HepG2 (cell line): ENCODE measurements around the gene FOXR1. TPM values are rescaled to one million over a fixed set of nuclear protein-coding genes. Genes with fewer than 3 reads are reported as not detected.

ENCODE experiments used
- AGO1 ChIP-seq: fragments of 200-400 bp; formaldehyde crosslinking; IDR thresholded peaks from 2 replicates; pipeline ENCODE4 v1.6.1; 2017; ENCODE audit warnings: mild to moderate bottlenecking, low read depth, low read length, moderate library complexity; ENCODE audit not compliant: poor library complexity, severe bottlenecking
- CBX5 ChIP-seq: sonication (generic); formaldehyde crosslinking; IDR thresholded peaks from 2 replicates; pipeline ENCODE4 v1.4.0; 2020; ENCODE audit warnings: missing genetic modification reagents, borderline replicate concordance
- DMAP1 ChIP-seq: IDR thresholded peaks from 2 replicates; pipeline ENCODE4 v1.6.1; 2016
- DNMT1 ChIP-seq: sonication (generic); formaldehyde crosslinking; IDR thresholded peaks from 2 replicates; pipeline ENCODE4 v1.5.1; 2020; ENCODE audit warnings: mild to moderate bottlenecking, missing genetic modification reagents
- DR1 ChIP-seq: sonication (generic); formaldehyde crosslinking; IDR thresholded peaks from 2 replicates; pipeline ENCODE4 v1.8.0; 2021; ENCODE audit warnings: mild to moderate bottlenecking, missing genetic modification reagents, inconsistent platforms
- GTF3A ChIP-seq: sonication (generic); formaldehyde crosslinking; conservative IDR thresholded peaks from 2 replicates; pipeline ENCODE4 v1.4.0; 2020; ENCODE audit warnings: mild to moderate bottlenecking, missing genetic modification reagents
- HMGA1 ChIP-seq: sonication (generic); formaldehyde crosslinking; conservative IDR thresholded peaks from 2 replicates; pipeline ENCODE4 v1.4.0; 2020; ENCODE audit warnings: missing genetic modification reagents
- HNF4A ChIP-seq: sonication (generic); formaldehyde crosslinking; IDR thresholded peaks from 2 replicates; pipeline ENCODE4 v1.4.0; 2020; ENCODE audit warnings: missing genetic modification reagents
- MED8 ChIP-seq: sonication (generic); formaldehyde crosslinking; IDR thresholded peaks from 2 replicates; pipeline ENCODE4 v1.8.1; 2023; ENCODE audit warnings: mild to moderate bottlenecking, missing genetic modification reagents; ENCODE audit not compliant: insufficient replicate concordance
- MZF1 ChIP-seq: sonication (generic); formaldehyde crosslinking; IDR thresholded peaks from 2 replicates; pipeline ENCODE4 v1.8.1; 2023; ENCODE audit warnings: mild to moderate bottlenecking, missing genetic modification reagents, borderline replicate concordance
- PCBP1 ChIP-seq: fragments of 200-400 bp; formaldehyde crosslinking; IDR thresholded peaks from 2 replicates; pipeline ENCODE4 v1.6.1; 2017; ENCODE audit warnings: mild to moderate bottlenecking, low read depth, low read length, borderline replicate concordance
- SIN3A ChIP-seq: IDR thresholded peaks from 2 replicates; pipeline ENCODE4 v1.6.1; 2011; ENCODE audit warnings: low read depth, mild to moderate bottlenecking, control low read depth, low read length, borderline replicate concordance
- SP2 ChIP-seq: sonication (generic); formaldehyde crosslinking; IDR thresholded peaks from 2 replicates; pipeline ENCODE4 v1.5.1; 2020; ENCODE audit warnings: mild to moderate bottlenecking, missing genetic modification reagents
- SRY ChIP-seq: sonication (generic); formaldehyde crosslinking; IDR thresholded peaks from 2 replicates; pipeline ENCODE4 v1.8.0; 2022; ENCODE audit warnings: mild to moderate bottlenecking, missing genetic modification reagents
- SUZ12 ChIP-seq: fragments of 150-350 bp; IDR thresholded peaks from 2 replicates; pipeline ENCODE4 v1.6.1; 2014; ENCODE audit warnings: low read depth, low read length
- ZNF101 ChIP-seq: sonication (generic); formaldehyde crosslinking; IDR thresholded peaks from 2 replicates; pipeline ENCODE4 v1.4.0; 2020; ENCODE audit warnings: mild to moderate bottlenecking, low read depth, missing genetic modification reagents, borderline replicate concordance
- ZNF235 ChIP-seq: sonication (generic); formaldehyde crosslinking; IDR thresholded peaks from 2 replicates; pipeline ENCODE4 v1.8.1; 2023; ENCODE audit warnings: mild to moderate bottlenecking, missing genetic modification reagents, borderline replicate concordance
- ZNF256 ChIP-seq: sonication (generic); formaldehyde crosslinking; conservative IDR thresholded peaks from 2 replicates; pipeline ENCODE4 v1.4.0; 2020; ENCODE audit warnings: missing genetic modification reagents
- ZNF263 ChIP-seq: sonication (generic); formaldehyde crosslinking; IDR thresholded peaks from 2 replicates; pipeline ENCODE4 v1.4.0; 2020; ENCODE audit warnings: missing genetic modification reagents
- ZNF775 ChIP-seq: sonication (generic); formaldehyde crosslinking; IDR thresholded peaks from 2 replicates; pipeline ENCODE4 v1.4.0; 2020; ENCODE audit warnings: missing genetic modification reagents, mild to moderate bottlenecking, moderate library complexity, borderline replicate concordance
- polyA plus RNA-seq, 8 experiments: library from polyadenylated mRNA; depleted of rRNA in 3 of 8; stranded (reverse) in 7 of 8; unstranded in 1 of 8; fragments of >200 nt; fragmentation: Illumina TruSeq in 4 of 8; extraction: Trizol in 4 of 8; gene quantifications; 2 replicates each; pipeline versions ENCODE4 v1.2.1 to v1.2.3, GENCODE V29; 2011 to 2016; ENCODE audit warnings: low read depth in 4 of 8, missing spikeins in 1 of 8, mixed read lengths in 1 of 8; ENCODE audit not compliant: insufficient read depth in 1 of 8
- total RNA-seq, 5 experiments: library from RNA; depleted of rRNA; stranded (reverse); fragments of >200 nt; fragmentation: Illumina TruSeq; extraction: Trizol; gene quantifications; 2 replicates each; pipeline ENCODE4 v1.2.3, GENCODE V29; 2016; ENCODE audit warnings: low read depth in 1 of 5
- TF ChIP-seq, protein P1 (sequence below): IDR thresholded peaks from 2 replicates; pipeline ENCODE4 v1.6.1; 2016; ENCODE audit warnings: missing compliant biosample characterization, missing genetic modification reagents, borderline replicate concordance
- TF ChIP-seq, protein P2 (sequence below), 2 experiments: sonication (generic) in 1 of 2; formaldehyde crosslinking in 1 of 2; IDR thresholded peaks; 2 replicates each; pipeline versions ENCODE4 v1.6.1 to v1.9.0; 2014 to 2022; ENCODE audit warnings: antibody characterized with exemption in 1 of 2, borderline replicate concordance in 1 of 2, inconsistent platforms in 1 of 2, low read depth in 1 of 2, missing genetic modification reagents in 1 of 2

FOXR1 gene
- total and polyA plus RNA-seq, 2 of the 13 experiments (the other 11 are each of a cell fraction or from before 2014, with no cell fraction given) = not detected

DNA sequence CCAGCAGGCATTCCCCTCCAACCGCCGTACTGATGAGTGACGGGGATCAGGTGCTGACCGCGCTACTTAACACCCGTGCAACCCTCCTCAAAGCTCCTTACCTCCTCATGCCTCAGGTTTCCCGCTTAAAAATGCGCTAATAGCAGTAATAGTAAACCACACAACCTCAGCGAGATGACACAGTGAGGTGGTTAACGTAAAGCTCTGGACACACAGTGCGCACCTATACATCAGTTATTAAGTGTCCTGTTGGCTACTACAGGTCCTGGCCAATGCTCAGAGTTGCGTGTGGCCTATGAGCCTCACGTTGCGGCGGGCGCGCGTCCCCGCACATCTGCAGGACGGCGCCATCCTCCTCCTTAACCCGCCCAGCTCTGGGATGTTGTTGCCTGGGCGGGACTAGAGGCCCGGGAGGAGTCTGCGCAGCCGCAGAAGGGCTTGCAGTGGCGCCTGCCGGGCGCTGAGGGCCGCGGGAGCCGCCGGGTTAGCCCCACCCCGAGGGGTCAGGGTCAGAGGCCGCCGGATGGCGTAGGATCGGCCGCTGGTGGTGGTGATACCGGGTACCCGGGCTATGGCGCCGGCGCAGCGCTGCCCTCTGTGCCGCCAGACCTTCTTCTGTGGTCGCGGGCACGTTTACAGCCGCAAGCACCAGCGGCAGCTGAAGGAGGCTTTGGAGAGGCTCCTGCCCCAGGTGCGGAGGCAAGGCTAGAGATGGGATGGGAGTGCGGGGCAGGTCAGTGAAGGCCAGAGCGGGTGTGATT is 26.2 kb downstream of the FOXR1 start, which contains the start of gene CENATAC (continued):
- TF ChIP-seq ZNF235 (CRISPR knock-in tag) = no peak
- peak; percentile 27; the same call in 1 of the 2 replicates for TF ChIP-seq CBX5 (CRISPR knock-in tag)
- TF ChIP-seq SUZ12 = no peak
- TF ChIP-seq MZF1 (CRISPR knock-in tag) = 0 out of 2 replicates have a peak, but pooled peaks have one; percentile 45
- peak; percentile 80 for TF ChIP-seq DMAP1 (CRISPR knock-in tag)
- TF ChIP-seq HNF4A = no peak
- TF ChIP-seq, protein P1, sequence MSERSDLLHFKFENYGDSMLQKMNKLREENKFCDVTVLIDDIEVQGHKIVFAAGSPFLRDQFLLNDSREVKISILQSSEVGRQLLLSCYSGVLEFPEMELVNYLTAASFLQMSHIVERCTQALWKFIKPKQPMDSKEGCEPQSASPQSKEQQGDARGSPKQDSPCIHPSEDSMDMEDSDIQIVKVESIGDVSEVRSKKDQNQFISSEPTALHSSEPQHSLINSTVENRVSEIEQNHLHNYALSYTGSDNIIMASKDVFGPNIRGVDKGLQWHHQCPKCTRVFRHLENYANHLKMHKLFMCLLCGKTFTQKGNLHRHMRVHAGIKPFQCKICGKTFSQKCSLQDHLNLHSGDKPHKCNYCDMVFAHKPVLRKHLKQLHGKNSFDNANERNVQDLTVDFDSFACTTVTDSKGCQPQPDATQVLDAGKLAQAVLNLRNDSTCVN (CRISPR knock-in tag) = no peak
- TF ChIP-seq SRY (CRISPR knock-in tag) = 0 out of 2 replicates have a peak, but pooled peaks have one; percentile 30
- no peak for TF ChIP-seq ZNF775 (CRISPR knock-in tag)
- peak; percentile 76; the same call in 1 of the 2 replicates for TF ChIP-seq DNMT1
- TF ChIP-seq ZNF256 = no peak
- TF ChIP-seq, protein P2, sequence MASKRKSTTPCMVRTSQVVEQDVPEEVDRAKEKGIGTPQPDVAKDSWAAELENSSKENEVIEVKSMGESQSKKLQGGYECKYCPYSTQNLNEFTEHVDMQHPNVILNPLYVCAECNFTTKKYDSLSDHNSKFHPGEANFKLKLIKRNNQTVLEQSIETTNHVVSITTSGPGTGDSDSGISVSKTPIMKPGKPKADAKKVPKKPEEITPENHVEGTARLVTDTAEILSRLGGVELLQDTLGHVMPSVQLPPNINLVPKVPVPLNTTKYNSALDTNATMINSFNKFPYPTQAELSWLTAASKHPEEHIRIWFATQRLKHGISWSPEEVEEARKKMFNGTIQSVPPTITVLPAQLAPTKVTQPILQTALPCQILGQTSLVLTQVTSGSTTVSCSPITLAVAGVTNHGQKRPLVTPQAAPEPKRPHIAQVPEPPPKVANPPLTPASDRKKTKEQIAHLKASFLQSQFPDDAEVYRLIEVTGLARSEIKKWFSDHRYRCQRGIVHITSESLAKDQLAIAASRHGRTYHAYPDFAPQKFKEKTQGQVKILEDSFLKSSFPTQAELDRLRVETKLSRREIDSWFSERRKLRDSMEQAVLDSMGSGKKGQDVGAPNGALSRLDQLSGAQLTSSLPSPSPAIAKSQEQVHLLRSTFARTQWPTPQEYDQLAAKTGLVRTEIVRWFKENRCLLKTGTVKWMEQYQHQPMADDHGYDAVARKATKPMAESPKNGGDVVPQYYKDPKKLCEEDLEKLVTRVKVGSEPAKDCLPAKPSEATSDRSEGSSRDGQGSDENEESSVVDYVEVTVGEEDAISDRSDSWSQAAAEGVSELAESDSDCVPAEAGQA (IDR thresholded peaks at IDR 0.05; ENCODE audit: low read depth) = 0 out of 2 replicates have a peak, but pooled peaks have one; percentile 32
- TF ChIP-seq, protein P2 (CRISPR knock-in tag; IDR thresholded peaks at IDR 0.05; ENCODE audit: borderline replicate concordance) = 0 out of 2 replicates have a peak, but pooled peaks have one; percentile 58
- TF ChIP-seq SIN3A = peak; percentile 83; the same call in 1 of the 2 replicates
- TF ChIP-seq ZNF263 (CRISPR knock-in tag) = peak; percentile 56
- no peak for TF ChIP-seq SP2 (CRISPR knock-in tag)
- peak; percentile 69 for TF ChIP-seq DR1 (CRISPR knock-in tag)
- TF ChIP-seq GTF3A (CRISPR knock-in tag) = no peak
- 0 out of 2 replicates have a peak, but pooled peaks have one; percentile 33 for TF ChIP-seq PCBP1
- no peak for TF ChIP-seq HMGA1 (CRISPR knock-in tag)
- no peak for TF ChIP-seq MED8
- TF ChIP-seq ZNF101 (CRISPR knock-in tag) = no peak
- TF ChIP-seq AGO1 = peak; percentile 29
